HG03095 (cell line): Measurements from ENCODE around the gene AARSD1.
A peak's percentile ranks its signal among the peaks of the same experiment; 100 is the strongest.
"Not testable (repeated sequence)": the region's sequence is repeated elsewhere in the genome, so short reads cannot be mapped to it uniquely, and the experiment has no call there.

Experiments
- ATAC-seq: cut with Tn5 transposase; IDR thresholded peaks from one replicate; pipeline ENCODE4 v1.9.1; 2021; ENCODE audit warnings: moderate library complexity; ENCODE audit not compliant: unreplicated experiment

The AARSD1 gene

DNA sequence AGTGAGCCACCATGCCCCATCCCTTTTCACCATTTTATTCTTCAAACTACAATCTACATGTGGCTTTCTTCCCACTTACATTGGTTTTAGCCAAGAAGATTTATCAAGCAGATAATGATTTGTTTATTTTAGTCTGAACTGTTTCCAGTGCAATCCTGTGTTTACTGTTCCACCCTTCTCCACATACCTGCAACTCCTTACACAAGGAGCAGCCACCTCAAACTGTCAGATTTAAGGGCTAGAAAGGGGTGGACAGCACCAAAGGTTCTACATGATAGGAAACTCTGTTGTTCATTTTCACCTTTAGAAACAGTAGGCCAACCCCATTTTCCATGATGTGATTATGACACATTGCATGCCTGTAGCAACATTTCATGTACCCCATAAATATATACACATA is 18.0 kb upstream of the AARSD1 start:
- no peak for ATAC-seq

DNA sequence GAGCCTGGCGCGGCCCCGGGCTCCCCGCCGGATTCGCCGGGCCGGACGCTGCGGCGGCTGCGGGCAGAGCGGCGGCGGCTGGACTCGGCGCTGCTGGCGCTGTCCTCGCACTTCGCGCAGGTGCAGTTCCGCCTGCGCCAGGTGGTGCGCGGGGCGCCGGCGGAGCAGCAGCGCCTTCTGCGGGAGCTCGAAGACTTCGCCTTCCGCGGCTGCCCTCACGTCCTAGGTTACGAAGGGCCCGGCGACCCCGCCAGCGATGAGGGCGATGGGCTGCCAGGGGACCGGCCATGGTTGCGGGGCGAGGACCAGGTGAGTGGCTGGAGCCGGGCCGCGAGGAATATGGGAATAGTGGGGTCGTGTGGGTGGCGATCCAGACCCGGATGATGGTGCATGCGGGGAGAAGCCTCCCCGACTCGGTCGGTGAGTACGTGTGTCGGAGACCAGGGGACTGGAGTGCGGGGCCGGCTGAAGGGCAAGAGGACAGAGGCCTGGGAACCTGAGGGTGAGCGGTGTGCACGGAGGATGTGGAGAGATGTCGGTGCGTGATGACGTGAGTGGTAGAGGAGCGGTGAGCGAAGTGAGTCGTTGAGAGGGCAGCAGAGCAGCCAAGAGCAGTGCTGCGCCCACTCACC is 16.6 kb upstream of the AARSD1 start:
- ATAC-seq: peak; percentile 35

DNA sequence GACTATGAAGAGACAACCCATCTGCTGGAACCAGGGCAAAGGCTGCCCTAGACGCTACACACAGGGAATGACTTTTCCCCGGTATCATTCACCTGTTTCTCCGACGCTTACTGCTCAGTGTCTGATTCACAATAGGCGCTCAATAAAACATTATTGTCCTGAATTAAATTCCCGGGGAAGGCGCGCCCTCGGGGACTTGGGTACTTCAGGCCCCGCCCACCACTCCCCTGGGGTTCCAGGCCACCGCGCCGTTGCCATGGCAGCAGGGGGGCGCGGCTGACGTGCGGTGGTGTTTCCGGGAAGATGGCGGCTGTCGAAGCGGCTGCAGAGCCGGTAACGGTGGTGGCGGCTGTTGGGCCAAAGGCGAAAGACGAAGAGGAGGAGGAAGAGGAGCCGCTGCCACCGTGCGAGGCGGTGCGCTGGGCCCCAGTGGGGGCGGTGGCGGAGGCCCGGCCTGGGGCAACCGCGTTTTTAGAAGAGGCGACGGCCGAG is 16.1 kb upstream of the AARSD1 start, which contains the start of gene RUNDC1:
TSS of gene RUNDC1 (plus strand) at position 292 of the 492 bp plus-strand sequence. CDS start at position 304, 12 bp downstream.
- ATAC-seq: peak; percentile 60

DNA sequence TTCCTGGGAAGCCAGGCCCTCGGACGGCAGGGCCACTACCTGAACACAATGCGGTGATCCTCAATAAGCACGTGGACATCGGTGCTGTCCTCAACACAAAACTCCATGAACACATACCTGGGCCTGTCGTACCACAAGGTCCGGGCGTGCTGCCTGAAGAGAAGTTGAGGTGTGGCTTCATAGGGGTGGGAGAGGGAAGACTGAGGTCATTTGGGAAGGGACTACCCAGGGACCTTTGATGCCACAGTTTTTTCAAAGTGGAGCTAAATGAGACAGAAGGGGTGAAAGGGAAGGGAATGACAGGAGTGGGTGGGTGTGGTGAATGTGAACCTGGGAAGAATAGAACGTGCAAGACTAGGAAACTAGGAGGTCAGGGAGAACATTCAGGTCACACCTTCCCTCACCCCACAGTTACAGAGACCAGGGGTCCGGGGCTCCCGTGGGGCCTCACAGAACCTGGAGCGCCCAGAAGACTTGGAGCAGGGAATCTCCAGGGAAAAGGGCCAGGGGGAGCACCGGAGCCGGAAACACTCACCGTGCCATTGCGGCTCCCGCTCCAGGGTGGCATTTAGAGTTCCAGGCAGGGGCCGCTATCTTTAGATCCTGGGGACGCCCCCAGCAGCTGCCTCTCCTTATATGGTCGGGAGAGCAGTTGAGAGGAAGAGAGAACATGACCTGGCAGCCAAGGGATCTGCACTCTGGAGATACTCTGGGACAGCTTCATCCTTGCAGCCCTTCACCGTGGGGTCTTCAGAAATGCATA is 15.4 kb upstream of the AARSD1 start, which contains the start of gene PTGES3L:
TSS of gene PTGES3L (minus strand) at position 570 of the 763 bp plus-strand sequence. CDS start at position 543, 27 bp downstream.
- no peak for ATAC-seq

DNA sequence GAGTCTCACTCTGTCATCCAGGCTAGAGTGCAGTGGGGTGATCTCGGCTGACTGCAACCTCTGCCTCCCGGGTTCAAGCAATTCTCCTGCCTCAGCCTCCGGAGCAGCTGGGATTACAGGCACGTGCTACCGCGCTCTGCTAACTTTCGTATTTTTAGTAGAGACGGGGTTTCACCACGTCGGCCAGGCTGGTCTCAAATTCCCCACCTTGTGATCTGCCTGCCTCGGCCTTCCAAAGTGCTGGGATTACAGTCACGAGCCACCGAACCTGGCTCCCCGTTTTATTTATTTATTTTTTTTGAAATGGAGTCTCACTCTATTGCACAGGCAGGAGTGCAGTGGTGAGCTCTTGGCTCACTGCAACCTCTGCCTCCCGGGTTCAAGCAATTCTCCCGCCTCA is 11.4 kb upstream of the AARSD1 start:
- not testable (repeated sequence) for ATAC-seq

DNA sequence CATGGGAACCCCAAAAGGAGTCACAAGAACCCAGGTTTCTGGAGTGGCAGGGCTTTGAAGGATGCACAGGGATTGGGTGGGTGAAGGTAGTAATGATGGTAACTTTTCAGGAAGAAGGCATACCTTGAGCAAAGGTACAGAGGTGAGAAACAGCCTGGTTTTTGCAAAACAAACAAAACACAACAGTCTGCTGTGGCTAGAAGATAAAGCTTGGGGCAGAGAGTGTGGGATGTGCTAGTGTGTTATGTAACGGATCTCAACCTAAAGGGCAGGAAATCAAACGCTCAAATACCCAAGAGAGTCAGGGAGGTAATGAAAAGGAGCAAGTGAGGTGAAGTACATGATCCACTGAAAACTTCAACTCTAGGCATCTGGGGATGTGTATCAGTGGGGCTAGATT is 11.0 kb upstream of the AARSD1 start:
- ATAC-seq: no peak

DNA sequence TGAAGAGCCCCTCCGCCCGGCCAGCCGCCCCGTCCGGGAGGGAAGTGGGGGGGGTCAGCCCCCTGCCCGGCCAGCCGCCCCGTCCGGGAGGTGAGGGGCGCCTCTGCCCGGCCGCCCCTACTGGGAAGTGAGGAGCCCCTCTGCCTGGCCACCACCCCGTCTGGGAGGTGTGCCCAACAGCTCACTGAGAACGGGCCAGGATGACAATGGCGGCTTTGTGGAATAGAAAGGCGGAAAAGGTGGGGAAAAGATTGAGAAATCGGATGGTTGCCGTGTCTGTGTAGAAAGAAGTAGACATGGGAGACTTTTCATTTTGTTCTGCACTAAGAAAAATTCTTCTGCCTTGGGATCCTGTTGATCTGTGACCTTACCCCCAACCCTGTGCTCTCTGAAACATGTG is 9.1 kb upstream of the AARSD1 start:
- not testable (repeated sequence) for ATAC-seq

DNA sequence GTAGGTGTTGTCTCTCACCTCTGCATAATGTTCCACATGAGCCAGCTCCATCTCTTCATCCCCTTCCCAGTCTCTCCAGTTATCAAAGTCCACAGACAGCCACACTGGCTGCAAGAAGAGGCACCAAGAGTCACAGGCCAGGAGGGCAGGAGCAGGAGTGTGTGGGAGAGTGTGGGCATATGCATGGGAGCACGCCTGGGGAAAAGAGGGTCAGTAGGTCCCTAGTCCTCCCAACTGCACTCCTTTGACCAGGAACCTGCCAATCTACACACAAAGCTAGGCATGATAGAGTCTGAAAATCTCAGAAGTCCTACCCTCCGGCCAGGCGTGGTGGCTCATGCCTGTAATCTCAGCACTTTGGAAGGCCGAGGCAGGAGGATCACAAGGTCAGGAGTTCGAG is 7.3 kb upstream of the AARSD1 start:
- no peak for ATAC-seq

DNA sequence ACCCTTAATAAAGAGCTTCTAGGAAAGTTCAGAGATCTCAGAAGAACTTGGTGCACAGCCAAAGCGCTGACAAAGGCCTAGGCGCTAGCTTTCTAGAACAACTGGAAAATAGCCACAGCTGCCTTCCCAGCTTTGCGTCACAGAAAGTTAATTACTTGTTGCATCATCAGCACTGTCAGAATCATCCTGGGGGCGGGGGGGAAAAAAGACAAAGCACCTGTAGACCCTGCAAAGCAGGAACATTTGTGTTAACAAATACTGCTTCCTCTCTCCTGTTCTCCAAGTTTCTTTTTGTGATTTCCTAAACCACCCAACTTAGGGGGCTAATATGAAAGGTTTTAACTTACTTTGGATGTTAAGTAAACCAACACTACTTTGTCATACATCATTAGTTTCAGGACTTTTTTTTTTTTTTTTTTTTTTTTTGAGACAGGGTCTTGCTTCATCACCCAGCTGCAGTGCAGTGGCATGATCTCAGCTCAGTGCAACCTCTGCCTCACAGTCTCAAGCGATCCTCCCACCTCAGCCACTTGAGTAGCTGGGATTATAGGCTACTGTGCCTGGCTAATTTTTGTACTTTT is 4.8 kb upstream of the AARSD1 start:
- ATAC-seq: no peak

DNA sequence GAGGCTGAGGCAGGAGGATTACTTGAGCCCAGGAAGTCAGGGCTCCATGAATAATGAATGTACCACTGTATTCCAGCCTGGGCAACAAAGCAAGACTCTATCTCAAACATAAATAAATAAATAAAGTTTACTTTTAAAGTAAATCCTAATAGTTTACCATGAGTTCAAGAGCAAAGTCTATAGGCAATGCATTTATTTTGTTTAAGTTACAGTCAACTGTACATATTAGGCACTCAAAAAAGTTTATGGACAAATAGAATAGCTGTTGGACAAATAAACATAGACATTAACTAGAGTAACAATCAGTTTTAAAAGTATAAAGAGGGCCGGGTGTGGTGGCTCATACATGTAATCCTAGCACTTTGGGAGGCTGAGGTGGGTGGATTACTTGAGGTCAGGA is 3.7 kb upstream of the AARSD1 start:
- no peak for ATAC-seq

DNA sequence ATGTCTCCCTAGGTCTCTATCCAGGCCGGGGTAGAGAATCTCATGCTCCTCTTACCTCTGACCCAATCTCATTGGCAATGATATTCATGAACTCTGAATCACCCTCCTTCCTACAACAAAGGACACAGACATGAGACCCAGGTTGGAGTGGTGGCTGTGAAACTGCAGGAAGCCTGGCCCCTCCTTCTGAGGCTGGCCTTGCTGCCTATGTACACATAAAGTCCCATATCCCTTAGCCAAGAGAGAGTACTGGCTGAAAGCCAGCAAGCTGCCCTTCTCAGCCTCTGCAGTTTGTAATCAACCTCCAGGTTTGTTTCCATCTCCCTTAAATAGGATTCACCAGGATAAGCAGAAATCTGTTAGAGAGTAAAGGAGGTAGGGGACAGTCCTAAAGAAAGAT is 10.6 kb downstream of the AARSD1 start:
- no peak for ATAC-seq

DNA sequence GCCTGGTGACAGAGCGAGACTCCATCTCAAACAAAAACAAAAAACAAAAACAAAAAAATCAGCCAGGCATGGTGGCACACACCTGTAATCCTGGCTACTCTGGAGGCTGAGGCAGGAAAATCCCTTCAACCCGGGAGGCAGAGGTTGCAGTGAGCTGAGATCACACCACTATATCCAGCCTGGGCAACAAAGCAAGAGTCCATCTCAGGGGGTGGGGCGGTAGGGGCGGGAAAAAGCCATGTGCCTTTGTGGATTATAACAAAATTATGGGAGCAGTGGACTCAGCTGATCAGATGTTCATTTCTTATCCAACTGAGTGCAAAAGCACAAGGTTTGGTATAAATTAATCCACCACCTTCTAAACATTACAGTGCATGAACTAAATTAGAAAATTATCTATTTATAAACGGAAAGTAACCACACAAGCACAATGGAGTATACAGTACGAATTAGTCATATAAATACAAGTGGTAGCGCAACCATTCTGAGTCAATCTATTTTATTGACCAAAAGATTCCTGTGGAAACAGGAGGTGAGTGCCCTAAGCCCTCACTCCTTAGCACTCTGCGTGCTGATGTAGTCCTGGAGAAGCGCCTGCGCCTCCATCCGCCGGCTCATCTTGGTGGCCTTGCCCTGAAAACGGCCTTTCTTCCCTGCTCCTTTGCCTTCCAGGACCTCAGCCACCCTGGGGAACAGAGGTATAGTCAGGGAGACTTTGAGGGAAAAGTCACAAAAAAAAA is 14.0 kb downstream of the AARSD1 start:
- ATAC-seq: no peak

DNA sequence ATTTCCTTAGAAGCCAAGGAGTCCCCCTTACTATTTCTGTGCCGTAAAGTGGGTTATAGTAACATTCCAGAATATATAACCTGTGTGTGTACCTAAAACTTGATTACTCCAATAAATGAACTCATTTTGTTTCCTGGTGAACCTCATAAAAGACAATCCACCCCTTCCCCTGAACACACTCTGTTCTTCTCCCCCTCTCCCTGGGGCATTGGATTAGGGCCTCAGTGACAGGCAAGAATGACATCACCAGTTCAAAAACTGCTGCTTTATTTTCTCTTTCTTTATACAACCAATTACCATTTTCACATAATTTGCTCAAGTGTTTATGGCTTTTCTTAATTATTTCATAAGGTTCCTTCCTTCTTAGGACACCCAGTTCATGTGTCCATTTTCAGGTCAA is 17.4 kb downstream of the AARSD1 start:
- no peak for ATAC-seq

DNA sequence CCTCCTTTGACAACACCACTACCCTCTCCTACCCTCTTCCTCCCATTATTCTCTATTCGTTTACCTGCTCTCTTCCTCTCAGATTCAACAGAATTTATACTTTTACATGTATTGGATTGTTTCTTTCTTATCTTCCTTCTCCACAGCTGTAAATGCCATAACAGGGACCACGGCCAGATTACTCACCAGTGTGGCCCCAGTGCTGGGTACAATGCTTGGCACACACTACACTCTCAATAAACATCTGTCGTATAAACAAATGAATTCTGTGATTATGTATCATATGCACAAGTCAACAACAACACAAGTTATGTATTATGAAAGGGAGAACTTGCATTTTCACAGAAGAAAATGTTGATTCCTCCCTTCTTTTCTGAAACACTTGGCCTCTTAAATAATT is 20.0 kb downstream of the AARSD1 start:
- no peak for ATAC-seq

DNA sequence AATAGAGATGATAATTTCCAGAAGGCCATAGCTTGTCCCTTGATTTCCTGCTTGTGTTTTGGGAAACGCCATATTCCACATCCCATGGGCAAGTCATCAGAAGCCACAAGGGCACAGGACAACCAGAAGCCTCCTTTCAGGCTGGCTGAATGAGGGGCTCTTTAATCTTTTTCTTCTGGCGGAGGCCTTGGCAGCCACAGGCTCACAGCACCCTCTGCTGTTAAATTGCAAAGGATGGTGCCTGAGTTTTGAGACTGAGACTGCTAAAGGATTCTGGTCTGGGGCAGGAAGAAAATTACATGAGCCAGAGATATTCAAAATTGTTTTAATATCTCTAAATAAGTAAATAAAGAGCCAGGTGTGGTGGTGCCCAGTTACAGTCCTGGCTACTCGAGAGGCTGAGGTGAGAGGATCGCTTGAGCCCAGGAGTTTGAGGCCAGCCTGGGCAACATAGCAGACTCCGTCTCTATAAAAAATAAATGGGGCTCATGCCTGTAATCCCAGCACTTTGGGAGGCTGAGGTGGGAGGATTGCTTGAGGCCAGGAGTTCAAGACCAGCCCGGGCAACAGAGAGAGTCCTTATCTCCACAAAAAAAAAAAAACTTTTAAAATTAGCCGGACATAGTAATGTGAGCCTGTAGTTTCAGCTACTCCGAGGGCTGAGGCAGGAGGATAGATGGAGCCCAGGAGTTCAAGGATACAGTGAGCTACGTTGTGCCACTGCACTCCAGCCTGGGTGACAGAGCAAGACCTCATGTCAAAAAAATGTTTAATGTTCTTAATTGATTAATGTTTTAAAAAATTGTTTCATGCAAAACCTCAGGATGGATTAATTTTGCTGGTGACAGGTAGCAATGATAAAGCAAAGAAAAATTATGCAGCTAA is 26.3 kb downstream of the AARSD1 start:
- ATAC-seq: no peak

DNA sequence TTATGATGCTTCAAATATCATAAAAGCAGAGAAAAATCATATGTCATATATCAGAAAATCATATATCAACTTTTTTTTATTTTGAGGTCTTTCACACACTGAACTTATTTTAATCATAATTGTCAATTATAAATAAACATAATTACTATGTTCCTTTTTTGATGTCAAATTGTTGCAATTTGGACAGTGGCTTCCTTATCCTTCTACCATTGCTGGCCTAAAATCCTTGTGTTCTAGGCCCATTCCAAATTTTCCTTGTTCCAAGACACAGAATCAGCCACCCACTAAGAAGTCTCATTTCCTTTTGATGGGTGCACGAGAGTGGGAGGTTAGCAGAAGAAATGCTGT is 34.8 kb downstream of the AARSD1 start:
- no peak for ATAC-seq

DNA sequence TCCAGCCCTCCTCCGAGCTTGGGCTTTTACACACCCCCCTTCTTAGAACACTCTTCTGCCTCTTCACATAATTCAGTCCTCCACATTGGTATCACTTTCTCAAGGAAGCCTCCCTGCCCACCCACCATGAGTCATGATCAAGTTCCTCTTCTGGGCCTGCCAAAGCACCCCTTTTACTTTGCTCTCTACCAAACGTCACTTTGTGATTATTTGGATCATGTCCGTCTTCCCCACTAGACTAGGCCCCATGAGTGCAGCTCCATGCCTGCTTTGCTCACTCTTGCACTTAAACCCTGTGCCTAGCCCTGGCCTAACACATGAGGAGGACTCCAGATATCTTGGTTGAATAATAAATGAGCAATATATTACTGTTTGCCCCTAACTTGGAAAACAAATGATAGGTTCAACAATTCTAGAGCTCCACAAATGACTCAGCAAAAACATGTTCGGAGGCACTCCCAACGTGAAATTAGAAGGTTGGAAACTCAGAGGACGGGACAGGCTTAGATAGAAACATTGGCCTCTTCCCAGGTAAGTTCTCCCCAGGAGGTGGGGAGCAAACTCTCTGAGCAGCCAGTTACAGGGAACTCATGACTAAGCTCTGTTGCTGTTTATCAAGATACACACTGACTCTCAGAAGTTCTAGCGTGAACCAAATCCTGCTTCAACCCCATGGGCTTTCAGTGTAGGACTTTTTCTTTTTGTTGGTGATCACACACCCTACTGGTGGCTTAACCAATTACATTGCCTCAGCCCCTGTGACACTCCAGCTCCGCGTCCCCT is 35.3 kb downstream of the AARSD1 start:
- peak; percentile 76 for ATAC-seq

DNA sequence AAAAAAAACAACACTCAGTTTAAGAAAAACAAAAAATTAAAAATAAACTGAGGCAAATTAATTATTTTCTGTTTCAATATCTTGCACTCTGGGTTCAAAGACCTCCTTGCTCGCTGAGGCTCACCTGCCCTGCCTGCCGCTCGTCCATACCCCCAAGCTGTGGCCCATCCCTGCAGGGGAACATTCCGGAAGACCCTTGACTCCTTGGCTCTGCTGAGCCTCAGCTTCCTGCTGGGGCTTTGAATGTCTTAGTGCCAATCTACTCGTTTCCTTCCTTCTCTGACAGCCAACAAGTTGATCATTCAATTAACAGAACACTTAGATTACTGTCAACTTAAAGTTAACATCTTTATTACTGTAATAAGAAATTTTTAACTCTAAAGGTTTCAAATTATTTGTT is 39.4 kb downstream of the AARSD1 start:
- ATAC-seq: no peak

DNA sequence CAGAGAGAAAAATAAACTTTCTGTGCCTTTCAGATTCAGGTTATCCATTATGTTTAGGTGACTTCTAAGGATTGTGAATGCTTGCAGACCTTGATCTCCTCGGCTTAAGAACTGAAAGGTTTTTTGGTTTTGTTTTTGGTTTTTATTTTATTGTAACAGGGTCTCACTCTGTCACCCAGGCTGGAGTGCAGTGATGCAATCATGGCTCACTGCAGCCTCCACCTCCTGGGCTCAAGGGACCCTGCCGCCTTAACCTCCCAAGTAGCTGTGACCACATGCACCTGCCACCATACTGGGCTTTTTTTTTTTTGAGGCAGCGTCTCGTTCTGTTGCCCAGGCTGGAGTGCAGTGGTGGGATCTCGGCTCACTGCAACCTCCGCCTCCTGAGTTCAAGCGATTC is 40.8 kb downstream of the AARSD1 start:
- not testable (repeated sequence) for ATAC-seq

DNA sequence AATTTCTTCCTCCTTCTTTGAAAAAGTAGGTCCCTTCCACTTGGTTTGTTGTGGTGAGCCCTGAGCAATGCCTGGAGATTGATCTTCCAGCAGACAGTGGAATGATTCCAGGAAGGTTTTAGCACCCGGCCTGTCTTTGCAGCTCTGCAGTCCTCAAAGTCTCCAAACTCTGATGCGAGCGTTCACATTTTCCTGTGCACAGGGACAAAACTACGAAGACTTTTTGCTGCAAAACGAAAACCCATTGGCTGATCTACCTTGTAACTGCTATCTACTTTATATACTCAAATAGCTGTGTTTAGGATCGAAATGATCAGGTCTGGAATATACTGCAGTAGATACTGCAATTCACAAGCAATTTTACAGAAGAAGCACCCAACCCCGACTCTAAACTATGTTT is 42.0 kb downstream of the AARSD1 start:
- ATAC-seq: no peak
